WI38 (cell line): Measurements from ENCODE around the gene HEBP2.

Experiments
- H3K4me3 ChIP-seq: 2 replicates; pipeline ENCODE4 v1.5.1; 2011; ENCODE audit warnings: low read depth, mild to moderate bottlenecking, control low read depth, low read length
- CTCF ChIP-seq: IDR thresholded peaks from 2 replicates; pipeline ENCODE4 v1.5.1; 2012; ENCODE audit warnings: low read depth, mild to moderate bottlenecking, control low read depth, low read length

Gene HEBP2

GRCh38 chr6:138386897-138387296, 17.1 kb upstream of the HEBP2 start:
- no peak overlapping the region for H3K4me3 ChIP-seq
- TF ChIP-seq CTCF = no peak

- H3K4me3 ChIP-seq = no peak overlapping the region
- no peak for TF ChIP-seq CTCF
Observed at GRCh38 chr6:138387577-138388368, 16.2 kb upstream of the HEBP2 start.

DNA sequence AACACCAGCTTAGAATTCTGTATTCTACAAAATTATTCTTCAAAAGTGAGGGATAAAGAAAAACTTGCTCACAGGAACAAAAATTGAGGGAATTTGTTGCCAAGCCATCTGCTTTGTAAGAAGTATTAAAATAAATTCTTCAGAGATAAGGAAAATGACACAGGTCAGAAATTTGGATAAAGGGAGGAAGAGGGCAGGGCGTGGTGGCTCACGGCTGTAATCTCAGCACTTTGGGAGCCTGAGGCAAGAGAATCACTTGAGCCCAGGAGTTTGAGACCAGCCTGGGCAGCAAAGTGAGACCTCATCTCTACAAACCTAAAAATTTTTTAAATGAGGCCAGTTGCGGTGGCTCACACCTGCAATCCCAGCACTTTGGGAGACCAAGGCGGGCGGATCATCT, 14.5 kb upstream of the HEBP2 start:
- no peak for TF ChIP-seq CTCF
- H3K4me3 ChIP-seq = no peak overlapping the region

DNA sequence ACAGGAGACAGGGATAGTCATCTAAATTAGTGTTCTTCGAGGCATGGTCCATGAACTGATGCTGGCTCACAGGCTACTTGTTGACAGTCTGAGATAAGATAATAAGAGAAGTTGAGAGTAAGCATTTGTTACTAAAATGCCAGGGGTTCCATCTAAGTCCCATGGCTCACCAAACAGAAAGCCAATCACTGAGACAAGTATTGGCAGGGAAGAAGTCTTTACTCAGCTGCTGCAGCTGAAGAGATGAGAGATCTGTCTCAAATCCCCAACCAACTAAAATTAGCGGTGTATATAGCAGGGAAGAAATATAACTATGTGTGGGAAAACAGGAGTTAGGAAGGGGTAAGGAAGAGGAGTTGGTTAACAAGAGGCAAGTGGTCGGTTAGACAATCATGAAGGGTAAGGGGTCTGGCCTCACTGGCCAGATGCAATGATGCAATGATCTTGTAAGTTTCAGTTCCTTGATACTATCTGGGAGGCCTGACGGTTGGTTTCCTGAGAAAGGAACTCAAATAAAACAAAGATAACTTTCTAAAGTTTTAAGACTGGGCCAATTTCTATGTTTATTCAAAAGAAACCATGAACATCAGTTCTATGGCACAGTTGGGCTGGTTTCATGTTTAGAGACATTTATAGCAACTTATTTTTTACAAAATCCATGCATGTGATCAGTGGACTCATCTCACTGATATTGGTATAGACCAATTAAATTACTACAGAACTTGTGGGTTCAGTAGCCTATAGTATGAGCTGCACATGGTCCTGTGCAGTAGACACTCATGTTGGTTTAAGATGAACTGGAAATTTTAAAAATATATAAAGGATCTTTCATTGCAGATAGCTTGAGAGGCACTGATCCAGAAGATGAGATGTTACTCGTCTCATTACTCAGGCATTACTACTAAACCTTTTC, 9.9 kb upstream of the HEBP2 start:
- no peak for TF ChIP-seq CTCF
- H3K4me3 ChIP-seq = no peak overlapping the region

DNA sequence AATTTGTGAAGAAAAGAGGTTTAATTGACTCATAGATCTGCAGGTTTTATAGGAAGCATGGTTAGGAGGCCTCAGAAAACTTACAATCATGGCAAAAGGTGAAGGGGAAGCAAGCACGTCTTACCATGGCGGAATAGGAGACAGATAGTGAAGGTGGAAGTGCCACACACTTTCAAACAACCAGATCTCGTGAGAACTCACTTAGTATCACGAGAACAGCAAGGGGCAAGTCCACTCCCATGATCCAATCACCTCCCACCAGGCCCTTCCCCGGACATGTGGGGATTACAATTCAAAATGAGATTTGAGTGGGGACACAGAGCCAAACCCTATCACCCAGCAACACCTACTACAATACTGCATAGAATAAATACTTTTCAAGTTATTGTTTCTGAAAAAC, 7.3 kb upstream of the HEBP2 start:
- TF ChIP-seq CTCF = no peak
- H3K4me3 ChIP-seq = no peak overlapping the region

DNA sequence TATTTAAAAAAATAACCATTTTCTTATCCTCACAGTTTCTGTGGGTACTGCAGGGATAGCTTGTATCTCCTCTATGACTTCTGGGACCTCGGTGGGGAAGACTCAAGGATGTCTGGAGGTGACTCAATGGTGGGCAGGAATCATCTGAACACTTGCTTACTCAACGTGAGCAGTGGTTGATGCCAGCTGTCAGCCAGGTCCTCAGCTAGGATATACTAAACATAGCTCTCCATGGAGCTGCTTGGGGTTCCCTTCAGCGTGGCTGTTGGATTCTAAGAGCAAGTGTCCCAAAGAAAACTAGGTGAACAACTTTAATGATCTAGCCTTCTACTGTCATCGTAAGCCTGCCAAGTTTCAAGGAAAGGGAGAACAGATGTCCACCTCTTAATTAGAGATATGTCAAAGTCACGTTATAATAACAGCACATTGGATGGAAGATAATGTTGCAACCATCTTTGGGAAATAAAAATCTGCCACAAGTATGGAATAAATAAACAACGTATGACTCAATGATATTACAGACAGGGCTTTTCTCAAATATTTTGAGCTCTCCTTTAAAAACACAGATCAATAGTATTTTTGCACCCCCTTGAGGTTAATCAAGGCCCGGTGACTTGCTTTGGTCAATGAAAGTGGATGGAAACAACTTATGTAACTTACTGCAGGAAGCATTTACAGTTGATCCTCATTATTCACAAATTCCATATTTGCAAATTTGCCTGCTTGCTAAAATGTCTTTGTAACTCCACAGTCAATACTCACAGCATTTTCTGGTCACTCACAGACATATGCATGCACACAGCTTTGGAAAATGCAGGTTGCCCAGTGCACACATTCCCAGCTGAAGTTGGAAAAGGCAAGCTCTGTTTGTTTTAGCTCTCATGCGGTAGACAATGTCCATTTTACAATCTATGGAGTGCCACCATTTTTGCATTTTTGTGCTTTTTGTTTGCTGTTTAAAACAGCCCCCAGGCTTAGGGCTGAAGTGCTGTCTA, 6.6 kb upstream of the HEBP2 start:
- no peak overlapping the region for H3K4me3 ChIP-seq
- TF ChIP-seq CTCF = no peak
